ENCODE data around the gene KSR2.

DNA sequence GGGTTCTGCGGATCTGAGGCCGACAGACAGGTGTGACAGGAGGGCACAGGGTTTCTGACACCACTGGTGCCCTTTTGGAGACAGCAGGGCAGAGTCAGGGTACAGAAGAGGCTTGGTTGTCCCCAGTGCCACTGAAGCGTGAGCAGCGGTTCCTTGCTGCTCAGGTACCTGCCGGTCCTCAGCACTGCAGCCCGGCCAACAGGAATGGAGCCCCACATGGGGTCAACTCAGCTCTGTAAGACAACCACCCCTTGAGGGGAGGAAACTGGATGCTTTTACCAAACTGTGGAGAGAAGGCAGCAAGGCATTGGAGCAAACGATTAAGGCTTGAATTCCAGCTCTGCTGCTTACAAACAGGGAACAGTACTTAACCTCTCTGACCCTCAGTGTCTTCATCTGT lies 361.0 kb downstream of the KSR2 start:
- TF ChIP-seq ZNF609 (CRISPR knock-in tag; IDR thresholded peaks at IDR 0.05; ENCODE audit: borderline replicate concordance) (no peak), HNRNPUL1 (IDR thresholded peaks at IDR 0.05; ENCODE audit: low read depth, low read length) (no peak), RNF2 (conservative IDR thresholded peaks at IDR 0.05; ENCODE audit: low read depth) (no peak), SP1 (IDR thresholded peaks at IDR 0.05) (no peak), SP1 (CRISPR knock-in tag; IDR thresholded peaks at IDR 0.05) (no peak)
- TF ChIP-seq, protein P1, sequence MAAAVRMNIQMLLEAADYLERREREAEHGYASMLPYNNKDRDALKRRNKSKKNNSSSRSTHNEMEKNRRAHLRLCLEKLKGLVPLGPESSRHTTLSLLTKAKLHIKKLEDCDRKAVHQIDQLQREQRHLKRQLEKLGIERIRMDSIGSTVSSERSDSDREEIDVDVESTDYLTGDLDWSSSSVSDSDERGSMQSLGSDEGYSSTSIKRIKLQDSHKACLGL (CRISPR knock-in tag; IDR thresholded peaks at IDR 0.05), result no peak
- TF ChIP-seq, protein P2, sequence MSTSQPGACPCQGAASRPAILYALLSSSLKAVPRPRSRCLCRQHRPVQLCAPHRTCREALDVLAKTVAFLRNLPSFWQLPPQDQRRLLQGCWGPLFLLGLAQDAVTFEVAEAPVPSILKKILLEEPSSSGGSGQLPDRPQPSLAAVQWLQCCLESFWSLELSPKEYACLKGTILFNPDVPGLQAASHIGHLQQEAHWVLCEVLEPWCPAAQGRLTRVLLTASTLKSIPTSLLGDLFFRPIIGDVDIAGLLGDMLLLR (CRISPR knock-in tag; IDR thresholded peaks at IDR 0.05), result no peak
- TF ChIP-seq, protein P3, sequence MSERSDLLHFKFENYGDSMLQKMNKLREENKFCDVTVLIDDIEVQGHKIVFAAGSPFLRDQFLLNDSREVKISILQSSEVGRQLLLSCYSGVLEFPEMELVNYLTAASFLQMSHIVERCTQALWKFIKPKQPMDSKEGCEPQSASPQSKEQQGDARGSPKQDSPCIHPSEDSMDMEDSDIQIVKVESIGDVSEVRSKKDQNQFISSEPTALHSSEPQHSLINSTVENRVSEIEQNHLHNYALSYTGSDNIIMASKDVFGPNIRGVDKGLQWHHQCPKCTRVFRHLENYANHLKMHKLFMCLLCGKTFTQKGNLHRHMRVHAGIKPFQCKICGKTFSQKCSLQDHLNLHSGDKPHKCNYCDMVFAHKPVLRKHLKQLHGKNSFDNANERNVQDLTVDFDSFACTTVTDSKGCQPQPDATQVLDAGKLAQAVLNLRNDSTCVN (CRISPR knock-in tag; IDR thresholded peaks at IDR 0.05; ENCODE audit: borderline replicate concordance), result no peak
- TF ChIP-seq, protein P4, sequence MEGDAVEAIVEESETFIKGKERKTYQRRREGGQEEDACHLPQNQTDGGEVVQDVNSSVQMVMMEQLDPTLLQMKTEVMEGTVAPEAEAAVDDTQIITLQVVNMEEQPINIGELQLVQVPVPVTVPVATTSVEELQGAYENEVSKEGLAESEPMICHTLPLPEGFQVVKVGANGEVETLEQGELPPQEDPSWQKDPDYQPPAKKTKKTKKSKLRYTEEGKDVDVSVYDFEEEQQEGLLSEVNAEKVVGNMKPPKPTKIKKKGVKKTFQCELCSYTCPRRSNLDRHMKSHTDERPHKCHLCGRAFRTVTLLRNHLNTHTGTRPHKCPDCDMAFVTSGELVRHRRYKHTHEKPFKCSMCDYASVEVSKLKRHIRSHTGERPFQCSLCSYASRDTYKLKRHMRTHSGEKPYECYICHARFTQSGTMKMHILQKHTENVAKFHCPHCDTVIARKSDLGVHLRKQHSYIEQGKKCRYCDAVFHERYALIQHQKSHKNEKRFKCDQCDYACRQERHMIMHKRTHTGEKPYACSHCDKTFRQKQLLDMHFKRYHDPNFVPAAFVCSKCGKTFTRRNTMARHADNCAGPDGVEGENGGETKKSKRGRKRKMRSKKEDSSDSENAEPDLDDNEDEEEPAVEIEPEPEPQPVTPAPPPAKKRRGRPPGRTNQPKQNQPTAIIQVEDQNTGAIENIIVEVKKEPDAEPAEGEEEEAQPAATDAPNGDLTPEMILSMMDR (CRISPR knock-in tag; IDR thresholded peaks at IDR 0.05), result no peak
- TF ChIP-seq, protein P5, sequence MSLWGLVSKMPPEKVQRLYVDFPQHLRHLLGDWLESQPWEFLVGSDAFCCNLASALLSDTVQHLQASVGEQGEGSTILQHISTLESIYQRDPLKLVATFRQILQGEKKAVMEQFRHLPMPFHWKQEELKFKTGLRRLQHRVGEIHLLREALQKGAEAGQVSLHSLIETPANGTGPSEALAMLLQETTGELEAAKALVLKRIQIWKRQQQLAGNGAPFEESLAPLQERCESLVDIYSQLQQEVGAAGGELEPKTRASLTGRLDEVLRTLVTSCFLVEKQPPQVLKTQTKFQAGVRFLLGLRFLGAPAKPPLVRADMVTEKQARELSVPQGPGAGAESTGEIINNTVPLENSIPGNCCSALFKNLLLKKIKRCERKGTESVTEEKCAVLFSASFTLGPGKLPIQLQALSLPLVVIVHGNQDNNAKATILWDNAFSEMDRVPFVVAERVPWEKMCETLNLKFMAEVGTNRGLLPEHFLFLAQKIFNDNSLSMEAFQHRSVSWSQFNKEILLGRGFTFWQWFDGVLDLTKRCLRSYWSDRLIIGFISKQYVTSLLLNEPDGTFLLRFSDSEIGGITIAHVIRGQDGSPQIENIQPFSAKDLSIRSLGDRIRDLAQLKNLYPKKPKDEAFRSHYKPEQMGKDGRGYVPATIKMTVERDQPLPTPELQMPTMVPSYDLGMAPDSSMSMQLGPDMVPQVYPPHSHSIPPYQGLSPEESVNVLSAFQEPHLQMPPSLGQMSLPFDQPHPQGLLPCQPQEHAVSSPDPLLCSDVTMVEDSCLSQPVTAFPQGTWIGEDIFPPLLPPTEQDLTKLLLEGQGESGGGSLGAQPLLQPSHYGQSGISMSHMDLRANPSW (CRISPR knock-in tag; IDR thresholded peaks at IDR 0.05; ENCODE audit: borderline replicate concordance), result no peak

Data from HepG2 (cell line).